ENCODE data around the gene NEURL1B. TPM values are rescaled to one million over a fixed set of nuclear protein-coding genes. Genes with fewer than 3 reads are reported as not detected.

The NEURL1B gene
- total RNA-seq, 1 donor from 2014 or later, result 1.5 TPM

DNA sequence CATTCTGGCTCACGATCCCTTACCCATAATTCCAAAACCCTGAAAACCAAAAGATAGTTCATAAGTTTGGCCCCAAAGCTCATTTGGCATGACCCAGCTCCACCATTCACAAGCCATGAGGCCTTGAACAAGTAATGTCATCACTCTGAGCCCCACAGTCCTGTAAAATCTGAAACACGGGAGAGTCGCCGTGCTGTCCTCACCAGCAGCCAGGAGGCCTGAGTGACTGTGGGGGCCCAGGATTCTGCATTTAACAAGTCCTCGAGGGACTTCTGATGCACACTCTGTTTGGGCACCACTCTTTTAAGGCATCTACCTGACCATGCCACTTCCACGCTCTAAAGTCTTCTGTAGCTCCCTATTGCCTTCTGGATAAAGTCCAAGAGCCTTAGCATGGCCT, 89.2 kb downstream of the NEURL1B start:
- no peak for DNase-seq (ENCODE audit: low read depth in 2 of 2)

GRCh38 chr5:172730981-172731679, 90.1 kb downstream of the NEURL1B start:
- DNase-seq (ENCODE audit: low read depth in 2 of 2), result peak; percentile 82 to 83

GRCh38 chr5:172731680-172732074, 90.6 kb downstream of the NEURL1B start:
- DNase-seq (ENCODE audit: low read depth in 2 of 2), result no peak

- DNase-seq (ENCODE audit: low read depth in 2 of 2), result no peak
Measured at GRCh38 chr5:172732201-172732865, 91.3 kb downstream of the NEURL1B start.

DNA sequence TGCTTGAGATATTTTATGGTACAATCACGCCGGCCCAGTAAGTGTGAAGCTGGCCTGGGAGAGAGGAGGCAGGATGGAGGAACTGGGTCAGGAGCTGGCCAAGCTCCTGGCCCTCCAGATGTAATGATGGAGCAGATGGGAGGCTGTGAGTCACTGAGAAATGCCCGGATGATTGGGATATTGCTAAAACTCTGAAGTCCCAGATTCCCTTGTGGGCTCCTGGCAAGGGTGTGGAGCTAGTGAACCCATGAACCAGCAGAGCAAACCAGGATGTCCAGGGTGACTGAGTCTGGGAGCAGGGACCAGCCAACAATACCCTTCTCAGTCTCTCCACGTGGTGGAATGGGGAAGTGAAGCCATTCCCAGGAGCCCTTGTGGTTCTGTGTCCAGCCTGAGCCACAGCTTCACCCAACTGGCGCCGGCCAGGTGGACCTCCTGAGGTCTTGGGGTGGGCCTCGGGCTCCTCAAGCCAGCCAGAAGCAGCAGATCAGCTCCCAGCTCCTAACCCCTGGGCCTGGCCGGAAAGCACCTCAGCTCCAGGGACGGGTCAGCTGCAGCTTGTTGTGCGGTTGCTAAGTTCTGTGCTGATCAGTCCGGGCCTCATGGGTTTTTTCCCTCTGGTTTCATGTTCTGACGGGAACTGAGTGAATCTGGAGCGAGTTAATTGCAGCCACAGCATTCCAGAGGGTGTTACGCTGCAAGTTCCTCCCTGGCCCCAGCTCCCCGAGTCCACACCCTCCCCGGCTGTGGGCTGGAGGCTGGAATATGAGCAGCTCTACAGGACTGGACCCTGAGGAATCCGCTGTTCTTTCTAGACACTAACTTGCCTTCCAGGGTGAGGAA, 92.3 kb downstream of the NEURL1B start:
- DNase-seq (ENCODE audit: low read depth in 2 of 2), result peak; percentile 87 to 92

DNA sequence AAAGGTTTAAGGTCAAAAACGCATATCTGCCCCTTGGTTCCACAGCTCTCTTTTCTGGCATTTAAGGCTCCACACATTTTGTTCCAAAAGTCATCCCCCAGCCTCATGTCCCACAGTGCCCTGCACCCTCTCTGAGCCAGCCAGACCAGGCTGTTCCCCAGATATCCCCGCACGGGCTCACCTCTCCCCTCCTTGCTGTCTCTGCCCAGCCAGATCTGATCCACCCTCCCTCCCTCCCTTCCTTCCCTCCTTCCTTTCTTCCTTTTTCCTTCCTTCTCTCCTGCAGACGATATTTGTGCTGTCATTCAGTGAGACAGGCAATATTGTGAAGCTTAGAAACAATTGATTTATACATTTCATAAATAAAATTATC, 92.9 kb downstream of the NEURL1B start:
- no peak for DNase-seq (ENCODE audit: low read depth in 2 of 2)

DNA sequence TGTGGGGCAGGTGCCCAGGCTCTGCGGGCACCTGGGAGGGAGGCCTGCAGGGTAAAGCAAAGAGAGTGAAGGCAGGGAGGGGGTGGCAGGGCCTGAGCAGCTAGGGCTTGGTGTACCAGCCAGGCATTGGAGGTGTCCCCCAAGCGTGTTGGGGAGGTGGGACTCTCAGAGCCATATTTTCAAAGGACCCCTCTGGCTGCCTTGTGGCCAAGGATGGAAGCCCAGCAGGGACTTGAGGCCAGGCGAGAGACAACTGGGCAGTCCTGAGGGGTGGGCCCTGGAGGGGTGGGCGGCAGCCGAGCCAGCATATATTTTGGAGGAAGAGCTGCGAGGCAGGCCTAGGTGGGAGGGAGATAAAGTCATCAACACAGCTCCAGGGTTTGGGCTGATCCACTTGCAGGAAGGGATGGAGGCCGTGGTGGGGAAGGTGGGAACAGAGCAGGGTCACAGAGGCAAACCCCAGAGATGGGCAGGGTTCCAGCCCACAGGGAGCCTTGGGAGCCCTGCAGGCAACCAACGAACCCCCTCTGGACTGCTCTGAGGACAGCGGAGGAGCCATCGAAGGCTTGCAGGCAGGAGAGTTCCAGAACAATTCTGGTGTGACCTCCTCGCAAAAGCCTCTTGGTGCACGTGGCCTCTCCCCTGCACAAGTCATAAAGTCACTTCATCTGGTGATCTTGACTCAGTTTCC, 94.2 kb downstream of the NEURL1B start:
- DNase-seq (ENCODE audit: low read depth in 2 of 2), result no peak

GRCh38 chr5:172736508-172737135, 95.6 kb downstream of the NEURL1B start:
- no peak for DNase-seq (ENCODE audit: low read depth in 2 of 2)

DNA sequence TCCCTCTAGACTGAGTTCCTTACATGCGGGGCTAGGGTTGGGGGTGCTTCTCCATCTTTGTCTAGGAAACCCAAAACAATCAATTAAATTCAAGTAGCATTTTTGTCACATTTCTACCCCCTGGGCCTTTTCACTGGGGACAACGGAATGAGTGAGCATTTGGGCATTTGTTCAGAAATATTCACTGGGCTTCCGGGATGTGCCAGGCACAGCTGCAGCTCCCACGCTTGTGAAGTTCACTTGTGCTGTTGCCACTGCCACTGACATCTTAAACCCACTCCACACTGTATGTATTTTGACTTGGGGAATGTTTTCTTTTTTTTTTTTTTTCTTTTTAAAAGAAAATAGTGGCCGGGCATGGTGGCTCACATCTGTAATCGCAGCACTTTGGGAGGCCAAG, 98.3 kb downstream of the NEURL1B start:
- DNase-seq (ENCODE audit: low read depth in 2 of 2), result no peak

GRCh38 chr5:172740428-172741205, 99.6 kb downstream of the NEURL1B start:
- DNase-seq (ENCODE audit: low read depth in 2 of 2), result peak; percentile 54 to 73

Other genes with a start within 250 kb of the NEURL1B start
- gene SH3PXD2B, start 186.7 kb upstream of the NEURL1B start, total RNA-seq, result 12.5 and 24.3 TPM in 2 replicates
- gene DUSP1, start 129.9 kb downstream of the NEURL1B start, total RNA-seq, result 84.5 and 139 TPM in 2 replicates
- gene ERGIC1, start 193.0 kb downstream of the NEURL1B start, total RNA-seq, result 57.9 and 62.6 TPM in 2 replicates

Measured in dermis microvascular lymphatic vessel endothelial cell (primary cell).